ENCODE measurements around the gene KLHL2.
A peak's percentile ranks its signal among the peaks of the same experiment; 100 is the strongest.

KLHL2 gene

DNA sequence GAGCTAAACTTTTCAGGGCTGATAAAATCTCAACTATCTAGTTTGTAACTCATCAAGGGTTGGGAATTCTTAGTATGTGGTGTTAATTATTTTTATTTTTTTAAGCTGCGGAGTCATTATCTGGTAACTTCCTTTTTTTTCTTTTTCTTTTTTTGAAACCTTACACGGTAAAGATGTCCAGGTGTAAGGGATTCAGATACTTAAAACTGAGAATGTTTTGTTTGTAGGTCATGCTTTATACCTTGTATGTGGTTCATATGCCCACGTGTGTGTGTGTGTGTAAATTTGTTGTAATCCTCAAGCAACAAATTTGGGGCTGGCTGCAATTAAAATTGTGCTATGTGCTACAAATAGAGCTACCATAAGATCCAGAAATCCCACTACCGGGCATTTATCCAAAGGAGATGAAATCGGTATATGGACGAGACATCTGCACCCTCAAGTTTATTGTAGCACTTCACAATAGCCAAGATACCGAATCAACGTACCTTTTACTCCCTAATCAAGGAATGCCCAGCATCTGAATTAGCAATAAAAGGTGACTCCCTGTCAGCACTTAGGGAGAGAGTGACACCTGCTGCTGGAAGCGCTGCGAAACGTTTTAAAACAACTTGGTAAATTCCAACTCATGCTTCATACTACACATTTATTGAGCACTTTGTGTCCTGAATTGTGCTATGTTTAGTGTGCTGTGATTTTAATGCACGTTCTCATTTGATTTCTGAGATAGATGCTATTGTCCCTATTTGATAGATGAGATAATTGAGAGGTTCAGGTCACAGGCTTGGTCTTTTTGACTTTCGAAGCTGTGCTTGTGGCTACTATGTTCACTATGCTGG, 136.2 kb downstream of the KLHL2 start:
- no peak overlapping the region for H3K4me3 ChIP-seq (ENCODE audit: low read depth, low read length)
- peak; percentile 31 for DNase-seq (ENCODE audit: low read depth, low spot score)
- TF ChIP-seq, protein P1, sequence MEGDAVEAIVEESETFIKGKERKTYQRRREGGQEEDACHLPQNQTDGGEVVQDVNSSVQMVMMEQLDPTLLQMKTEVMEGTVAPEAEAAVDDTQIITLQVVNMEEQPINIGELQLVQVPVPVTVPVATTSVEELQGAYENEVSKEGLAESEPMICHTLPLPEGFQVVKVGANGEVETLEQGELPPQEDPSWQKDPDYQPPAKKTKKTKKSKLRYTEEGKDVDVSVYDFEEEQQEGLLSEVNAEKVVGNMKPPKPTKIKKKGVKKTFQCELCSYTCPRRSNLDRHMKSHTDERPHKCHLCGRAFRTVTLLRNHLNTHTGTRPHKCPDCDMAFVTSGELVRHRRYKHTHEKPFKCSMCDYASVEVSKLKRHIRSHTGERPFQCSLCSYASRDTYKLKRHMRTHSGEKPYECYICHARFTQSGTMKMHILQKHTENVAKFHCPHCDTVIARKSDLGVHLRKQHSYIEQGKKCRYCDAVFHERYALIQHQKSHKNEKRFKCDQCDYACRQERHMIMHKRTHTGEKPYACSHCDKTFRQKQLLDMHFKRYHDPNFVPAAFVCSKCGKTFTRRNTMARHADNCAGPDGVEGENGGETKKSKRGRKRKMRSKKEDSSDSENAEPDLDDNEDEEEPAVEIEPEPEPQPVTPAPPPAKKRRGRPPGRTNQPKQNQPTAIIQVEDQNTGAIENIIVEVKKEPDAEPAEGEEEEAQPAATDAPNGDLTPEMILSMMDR (IDR thresholded peaks at IDR 0.05; ENCODE audit: low read depth, low read length), result peak; percentile 42
- in situ Hi-C loops (cut with HindIII; ENCODE audit: low sequenced_read_pairs), result no loop called here

- TF ChIP-seq, protein P1 (IDR thresholded peaks at IDR 0.05; ENCODE audit: low read depth, low read length), result peak; percentile 32
- H3K4me3 ChIP-seq (ENCODE audit: low read depth, low read length), result no peak overlapping the region
- in situ Hi-C loops (cut with HindIII; ENCODE audit: low sequenced_read_pairs), result no loop called here
- peak; percentile 15 for DNase-seq (ENCODE audit: low read depth, low spot score)
Observed at GRCh38 chr4:165345666-165346417, 138.5 kb downstream of the KLHL2 start.

DNA sequence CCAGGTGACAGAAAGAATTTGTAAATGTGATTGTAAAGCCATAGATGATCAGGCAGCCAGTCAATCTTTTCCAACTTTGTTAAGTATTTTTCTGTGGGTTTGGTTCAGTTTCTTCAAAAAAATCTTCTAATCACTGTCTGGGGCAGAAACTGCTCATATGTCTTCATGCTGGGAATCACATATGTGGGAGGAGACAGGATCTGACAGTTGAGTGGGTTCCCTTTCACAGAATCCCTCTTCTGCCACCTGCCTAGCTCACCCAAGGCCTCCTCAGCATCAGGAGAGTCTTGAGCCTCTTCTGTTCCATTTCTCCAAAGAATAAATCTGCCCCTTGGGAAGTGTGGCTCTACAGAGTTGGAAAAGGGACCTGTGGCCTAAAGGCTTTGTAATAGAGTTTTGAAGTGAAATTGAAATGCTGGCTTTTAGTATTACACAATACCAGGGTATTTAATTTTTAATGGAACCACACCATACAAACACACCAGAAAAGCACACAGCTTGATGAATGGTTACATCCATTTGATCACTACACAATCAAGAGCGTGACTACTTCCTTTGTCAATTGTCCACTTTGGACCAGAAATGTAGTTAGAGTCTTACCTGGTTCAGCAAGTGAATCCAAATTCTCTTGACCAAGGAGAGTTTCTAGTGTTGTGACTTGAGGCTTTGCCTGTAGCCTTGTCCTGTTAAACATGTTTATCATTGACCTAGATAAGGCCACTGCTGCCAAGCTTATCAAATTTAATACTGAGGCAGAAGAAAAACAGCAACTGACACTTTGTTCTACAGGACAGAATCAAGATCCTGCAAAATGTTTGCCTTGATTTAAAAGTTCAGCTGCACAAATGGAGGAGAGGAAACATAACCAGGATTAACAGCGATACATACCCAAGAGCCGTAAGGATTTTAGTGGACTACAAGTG, 140.5 kb downstream of the KLHL2 start:
- TF ChIP-seq, protein P1 (IDR thresholded peaks at IDR 0.05; ENCODE audit: low read depth, low read length), result no peak
- in situ Hi-C loops (cut with HindIII; ENCODE audit: low sequenced_read_pairs), result no loop called here
- DNase-seq (ENCODE audit: low read depth, low spot score), result no peak
- H3K4me3 ChIP-seq (ENCODE audit: low read depth, low read length), result no peak overlapping the region

DNA sequence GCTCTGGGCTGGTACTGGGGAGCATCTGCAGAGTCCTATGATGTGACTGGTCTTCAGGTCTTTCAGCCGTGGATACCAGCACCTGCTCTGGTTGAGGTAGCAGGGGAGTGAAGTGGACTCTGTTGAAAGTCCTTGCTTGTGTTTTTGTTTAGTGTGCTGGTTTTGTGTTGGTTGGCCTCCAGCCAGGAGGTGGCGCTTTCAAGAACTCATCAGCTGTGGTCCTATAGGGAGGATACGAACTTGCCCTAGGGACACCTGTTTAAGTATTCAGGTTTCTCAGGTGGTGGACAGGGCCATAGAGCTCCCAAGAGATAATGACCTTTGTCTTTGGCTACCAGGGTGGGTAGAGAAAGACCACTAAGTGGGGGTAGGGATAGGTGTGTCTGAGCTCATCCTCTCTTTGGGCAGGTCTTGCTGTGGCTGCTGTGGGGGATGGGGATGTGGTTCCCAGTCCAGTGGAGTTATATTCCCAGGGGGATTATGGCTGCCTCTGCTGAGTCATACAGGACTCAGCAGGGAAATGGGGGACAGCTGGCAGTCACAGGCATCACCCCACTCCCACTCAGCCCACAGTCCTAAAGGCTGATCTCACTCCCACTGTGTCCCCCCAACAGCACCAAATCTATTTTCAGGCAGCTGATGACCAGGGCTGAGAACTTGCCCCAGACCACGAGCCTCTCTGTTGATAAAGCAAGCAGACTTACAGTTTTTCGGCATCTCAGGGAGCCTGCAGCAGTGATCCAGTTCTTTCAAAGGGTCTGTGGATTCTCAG, 144.2 kb downstream of the KLHL2 start:
- no peak for DNase-seq (ENCODE audit: low read depth, low spot score)
- TF ChIP-seq, protein P1 (IDR thresholded peaks at IDR 0.05; ENCODE audit: low read depth, low read length), result no peak
- in situ Hi-C loops (cut with HindIII; ENCODE audit: low sequenced_read_pairs), result no loop called here
- no peak overlapping the region for H3K4me3 ChIP-seq (ENCODE audit: low read depth, low read length)

- H3K4me3 ChIP-seq (ENCODE audit: low read depth, low read length), result no peak overlapping the region
- in situ Hi-C loops (cut with HindIII; ENCODE audit: low sequenced_read_pairs), result no loop called here
- TF ChIP-seq, protein P1 (IDR thresholded peaks at IDR 0.05; ENCODE audit: low read depth, low read length), result peak; percentile 70
- DNase-seq (ENCODE audit: low read depth, low spot score), result peak; percentile 59
Observed at GRCh38 chr4:165355900-165356300, 148.5 kb downstream of the KLHL2 start.

Data from astrocyte of the spinal cord (primary cell).